ENCODE measurements around the gene CDC123. TPM values are rescaled to one million over a fixed set of nuclear protein-coding genes. Genes with fewer than 3 reads are reported as not detected.

The CDC123 gene
- total RNA-seq, 1 experiment from 2014 or later, result 153 TPM

DNA sequence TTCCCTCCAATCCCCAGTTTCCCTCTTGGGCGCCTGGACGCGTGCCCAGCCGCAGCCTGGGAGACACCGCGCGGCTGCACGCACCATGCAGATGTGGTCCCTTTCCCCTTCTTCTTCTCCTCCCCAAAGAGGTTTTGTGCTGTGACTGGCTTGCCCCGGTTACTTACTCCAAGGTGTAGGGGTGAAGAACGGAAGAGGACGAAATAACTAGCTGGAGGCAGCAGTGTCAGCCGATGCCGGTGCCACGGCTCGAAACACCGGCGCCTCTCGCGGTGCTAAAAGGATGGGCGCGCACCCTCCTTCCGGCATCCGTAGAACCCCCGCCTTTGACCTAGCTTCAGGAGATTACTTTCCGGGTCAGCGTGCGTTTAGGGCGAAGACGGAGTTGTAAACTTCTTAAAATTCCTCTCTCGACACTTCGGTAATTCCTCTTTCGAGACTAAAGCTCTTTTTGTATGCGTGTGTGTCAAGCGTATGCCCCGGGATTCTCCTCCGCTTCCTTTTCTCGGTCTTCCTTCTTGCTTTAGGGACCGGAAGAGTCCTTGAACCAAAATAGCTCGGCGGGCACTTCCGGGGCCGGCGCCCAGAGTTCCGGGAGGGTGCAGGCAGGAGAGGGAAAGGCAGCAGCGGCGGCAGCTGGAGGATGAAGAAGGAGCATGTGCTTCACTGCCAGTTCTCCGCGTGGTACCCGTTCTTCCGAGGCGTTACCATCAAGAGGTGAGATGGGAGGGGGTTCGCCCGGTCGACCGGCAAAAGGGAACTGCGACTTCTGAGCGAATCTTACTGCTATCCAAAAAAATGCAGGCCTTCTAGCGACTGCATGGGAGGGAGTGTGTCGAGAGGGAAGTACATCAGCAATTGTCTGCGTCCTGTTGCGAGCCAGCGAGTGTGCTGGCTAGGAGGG, at the start of gene CDC123, which contains the start of gene NUDT5 (continued):
- TF ChIP-seq CREB1 (CRISPR knock-in tag; IDR thresholded peaks at IDR 0.05) (no peak), ATF1 (CRISPR knock-in tag; IDR thresholded peaks at IDR 0.05) (no peak), ZNF219 (CRISPR knock-in tag; IDR thresholded peaks at IDR 0.05; ENCODE audit: borderline replicate concordance) (no peak; the same call in 1 of the 2 replicates), ETV6 (CRISPR knock-in tag; IDR thresholded peaks at IDR 0.05) (peak; percentile 32; the same call in 1 of the 2 replicates), OVOL2 (CRISPR knock-in tag; IDR thresholded peaks at IDR 0.05; ENCODE audit: borderline replicate concordance) (no peak), ZNF232 (CRISPR knock-in tag; IDR thresholded peaks at IDR 0.05) (peak; percentile 81), ESRRA (CRISPR knock-in tag; IDR thresholded peaks at IDR 0.05; ENCODE audit: borderline replicate concordance) (peak; percentile 62; the same call in 1 of the 2 replicates), RORB (CRISPR knock-in tag; IDR thresholded peaks at IDR 0.05) (no peak), ZNF138 (CRISPR knock-in tag; conservative IDR thresholded peaks at IDR 0.05) (no peak), TCF7 (CRISPR knock-in tag; IDR thresholded peaks at IDR 0.05; ENCODE audit: low read depth) (no peak), PRRX2 (CRISPR knock-in tag; IDR thresholded peaks at IDR 0.05) (no peak), NR3C1 (CRISPR knock-in tag; conservative IDR thresholded peaks at IDR 0.05; ENCODE audit: low read depth) (no peak), ZNF423 (CRISPR knock-in tag; IDR thresholded peaks at IDR 0.05) (no peak), GRHL2 (CRISPR knock-in tag; IDR thresholded peaks at IDR 0.05; ENCODE audit: insufficient replicate concordance, severe bottlenecking) (no peak), ZNF317 (CRISPR knock-in tag; IDR thresholded peaks at IDR 0.05; ENCODE audit: borderline replicate concordance, low read depth) (no peak), ZNF396 (CRISPR knock-in tag; IDR thresholded peaks at IDR 0.05; ENCODE audit: borderline replicate concordance) (no peak), ZNF121 (CRISPR knock-in tag; IDR thresholded peaks at IDR 0.05) (no peak), GTF2I (CRISPR knock-in tag; conservative IDR thresholded peaks at IDR 0.05) (peak; percentile 72), MYBL2 (CRISPR knock-in tag; IDR thresholded peaks at IDR 0.05) (no peak), NFATC4 (CRISPR knock-in tag; IDR thresholded peaks at IDR 0.05) (no peak), FOXK1 (CRISPR knock-in tag; IDR thresholded peaks at IDR 0.05) (peak; percentile 98), SMAD3 (CRISPR knock-in tag; IDR thresholded peaks at IDR 0.05; ENCODE audit: borderline replicate concordance) (peak; percentile 68; the same call in 1 of the 2 replicates)
- TF ChIP-seq, protein P1, sequence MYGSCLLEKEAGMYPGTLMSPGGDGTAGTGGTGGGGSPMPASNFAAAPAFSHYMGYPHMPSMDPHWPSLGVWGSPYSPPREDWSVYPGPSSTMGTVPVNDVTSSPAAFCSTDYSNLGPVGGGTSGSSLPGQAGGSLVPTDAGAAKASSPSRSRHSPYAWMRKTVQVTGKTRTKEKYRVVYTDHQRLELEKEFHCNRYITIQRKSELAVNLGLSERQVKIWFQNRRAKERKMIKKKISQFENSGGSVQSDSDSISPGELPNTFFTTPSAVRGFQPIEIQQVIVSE (CRISPR knock-in tag; IDR thresholded peaks at IDR 0.05; ENCODE audit: borderline replicate concordance), result no peak
- TF ChIP-seq, protein P2, sequence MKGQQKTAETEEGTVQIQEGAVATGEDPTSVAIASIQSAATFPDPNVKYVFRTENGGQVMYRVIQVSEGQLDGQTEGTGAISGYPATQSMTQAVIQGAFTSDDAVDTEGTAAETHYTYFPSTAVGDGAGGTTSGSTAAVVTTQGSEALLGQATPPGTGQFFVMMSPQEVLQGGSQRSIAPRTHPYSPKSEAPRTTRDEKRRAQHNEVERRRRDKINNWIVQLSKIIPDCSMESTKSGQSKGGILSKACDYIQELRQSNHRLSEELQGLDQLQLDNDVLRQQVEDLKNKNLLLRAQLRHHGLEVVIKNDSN (CRISPR knock-in tag; IDR thresholded peaks at IDR 0.05), result peak; percentile 49
- TF ChIP-seq, protein P3, sequence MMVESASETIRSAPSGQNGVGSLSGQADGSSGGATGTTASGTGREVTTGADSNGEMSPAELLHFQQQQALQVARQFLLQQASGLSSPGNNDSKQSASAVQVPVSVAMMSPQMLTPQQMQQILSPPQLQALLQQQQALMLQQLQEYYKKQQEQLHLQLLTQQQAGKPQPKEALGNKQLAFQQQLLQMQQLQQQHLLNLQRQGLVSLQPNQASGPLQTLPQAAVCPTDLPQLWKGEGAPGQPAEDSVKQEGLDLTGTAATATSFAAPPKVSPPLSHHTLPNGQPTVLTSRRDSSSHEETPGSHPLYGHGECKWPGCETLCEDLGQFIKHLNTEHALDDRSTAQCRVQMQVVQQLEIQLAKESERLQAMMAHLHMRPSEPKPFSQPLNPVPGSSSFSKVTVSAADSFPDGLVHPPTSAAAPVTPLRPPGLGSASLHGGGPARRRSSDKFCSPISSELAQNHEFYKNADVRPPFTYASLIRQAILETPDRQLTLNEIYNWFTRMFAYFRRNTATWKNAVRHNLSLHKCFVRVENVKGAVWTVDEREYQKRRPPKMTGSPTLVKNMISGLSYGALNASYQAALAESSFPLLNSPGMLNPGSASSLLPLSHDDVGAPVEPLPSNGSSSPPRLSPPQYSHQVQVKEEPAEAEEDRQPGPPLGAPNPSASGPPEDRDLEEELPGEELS (CRISPR knock-in tag; IDR thresholded peaks at IDR 0.05), result 0 out of 2 replicates have a peak, but pooled peaks have one; percentile 51
- TF ChIP-seq, protein P4, sequence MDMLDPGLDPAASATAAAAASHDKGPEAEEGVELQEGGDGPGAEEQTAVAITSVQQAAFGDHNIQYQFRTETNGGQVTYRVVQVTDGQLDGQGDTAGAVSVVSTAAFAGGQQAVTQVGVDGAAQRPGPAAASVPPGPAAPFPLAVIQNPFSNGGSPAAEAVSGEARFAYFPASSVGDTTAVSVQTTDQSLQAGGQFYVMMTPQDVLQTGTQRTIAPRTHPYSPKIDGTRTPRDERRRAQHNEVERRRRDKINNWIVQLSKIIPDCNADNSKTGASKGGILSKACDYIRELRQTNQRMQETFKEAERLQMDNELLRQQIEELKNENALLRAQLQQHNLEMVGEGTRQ (CRISPR knock-in tag; IDR thresholded peaks at IDR 0.05), result no peak
- TF ChIP-seq, protein P5, sequence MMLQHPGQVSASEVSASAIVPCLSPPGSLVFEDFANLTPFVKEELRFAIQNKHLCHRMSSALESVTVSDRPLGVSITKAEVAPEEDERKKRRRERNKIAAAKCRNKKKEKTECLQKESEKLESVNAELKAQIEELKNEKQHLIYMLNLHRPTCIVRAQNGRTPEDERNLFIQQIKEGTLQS (CRISPR knock-in tag; conservative IDR thresholded peaks at IDR 0.05), result no peak
- TF ChIP-seq, protein P6, sequence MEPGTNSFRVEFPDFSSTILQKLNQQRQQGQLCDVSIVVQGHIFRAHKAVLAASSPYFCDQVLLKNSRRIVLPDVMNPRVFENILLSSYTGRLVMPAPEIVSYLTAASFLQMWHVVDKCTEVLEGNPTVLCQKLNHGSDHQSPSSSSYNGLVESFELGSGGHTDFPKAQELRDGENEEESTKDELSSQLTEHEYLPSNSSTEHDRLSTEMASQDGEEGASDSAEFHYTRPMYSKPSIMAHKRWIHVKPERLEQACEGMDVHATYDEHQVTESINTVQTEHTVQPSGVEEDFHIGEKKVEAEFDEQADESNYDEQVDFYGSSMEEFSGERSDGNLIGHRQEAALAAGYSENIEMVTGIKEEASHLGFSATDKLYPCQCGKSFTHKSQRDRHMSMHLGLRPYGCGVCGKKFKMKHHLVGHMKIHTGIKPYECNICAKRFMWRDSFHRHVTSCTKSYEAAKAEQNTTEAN (CRISPR knock-in tag; IDR thresholded peaks at IDR 0.05), result 0 out of 2 replicates have a peak, but pooled peaks have one; percentile 42
- TF ChIP-seq, protein P7, sequence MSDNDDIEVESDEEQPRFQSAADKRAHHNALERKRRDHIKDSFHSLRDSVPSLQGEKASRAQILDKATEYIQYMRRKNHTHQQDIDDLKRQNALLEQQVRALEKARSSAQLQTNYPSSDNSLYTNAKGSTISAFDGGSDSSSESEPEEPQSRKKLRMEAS (CRISPR knock-in tag; IDR thresholded peaks at IDR 0.05), result peak; percentile 95
- TF ChIP-seq, protein P8, sequence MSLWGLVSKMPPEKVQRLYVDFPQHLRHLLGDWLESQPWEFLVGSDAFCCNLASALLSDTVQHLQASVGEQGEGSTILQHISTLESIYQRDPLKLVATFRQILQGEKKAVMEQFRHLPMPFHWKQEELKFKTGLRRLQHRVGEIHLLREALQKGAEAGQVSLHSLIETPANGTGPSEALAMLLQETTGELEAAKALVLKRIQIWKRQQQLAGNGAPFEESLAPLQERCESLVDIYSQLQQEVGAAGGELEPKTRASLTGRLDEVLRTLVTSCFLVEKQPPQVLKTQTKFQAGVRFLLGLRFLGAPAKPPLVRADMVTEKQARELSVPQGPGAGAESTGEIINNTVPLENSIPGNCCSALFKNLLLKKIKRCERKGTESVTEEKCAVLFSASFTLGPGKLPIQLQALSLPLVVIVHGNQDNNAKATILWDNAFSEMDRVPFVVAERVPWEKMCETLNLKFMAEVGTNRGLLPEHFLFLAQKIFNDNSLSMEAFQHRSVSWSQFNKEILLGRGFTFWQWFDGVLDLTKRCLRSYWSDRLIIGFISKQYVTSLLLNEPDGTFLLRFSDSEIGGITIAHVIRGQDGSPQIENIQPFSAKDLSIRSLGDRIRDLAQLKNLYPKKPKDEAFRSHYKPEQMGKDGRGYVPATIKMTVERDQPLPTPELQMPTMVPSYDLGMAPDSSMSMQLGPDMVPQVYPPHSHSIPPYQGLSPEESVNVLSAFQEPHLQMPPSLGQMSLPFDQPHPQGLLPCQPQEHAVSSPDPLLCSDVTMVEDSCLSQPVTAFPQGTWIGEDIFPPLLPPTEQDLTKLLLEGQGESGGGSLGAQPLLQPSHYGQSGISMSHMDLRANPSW (CRISPR knock-in tag; conservative IDR thresholded peaks at IDR 0.05; ENCODE audit: low read depth), result no peak
